ENCODE measurements around the gene GNA14.
"Not testable (repeated sequence)": the region's sequence is repeated elsewhere in the genome, so short reads cannot be mapped to it uniquely, and the experiment has no call there.

The GNA14 gene

DNA sequence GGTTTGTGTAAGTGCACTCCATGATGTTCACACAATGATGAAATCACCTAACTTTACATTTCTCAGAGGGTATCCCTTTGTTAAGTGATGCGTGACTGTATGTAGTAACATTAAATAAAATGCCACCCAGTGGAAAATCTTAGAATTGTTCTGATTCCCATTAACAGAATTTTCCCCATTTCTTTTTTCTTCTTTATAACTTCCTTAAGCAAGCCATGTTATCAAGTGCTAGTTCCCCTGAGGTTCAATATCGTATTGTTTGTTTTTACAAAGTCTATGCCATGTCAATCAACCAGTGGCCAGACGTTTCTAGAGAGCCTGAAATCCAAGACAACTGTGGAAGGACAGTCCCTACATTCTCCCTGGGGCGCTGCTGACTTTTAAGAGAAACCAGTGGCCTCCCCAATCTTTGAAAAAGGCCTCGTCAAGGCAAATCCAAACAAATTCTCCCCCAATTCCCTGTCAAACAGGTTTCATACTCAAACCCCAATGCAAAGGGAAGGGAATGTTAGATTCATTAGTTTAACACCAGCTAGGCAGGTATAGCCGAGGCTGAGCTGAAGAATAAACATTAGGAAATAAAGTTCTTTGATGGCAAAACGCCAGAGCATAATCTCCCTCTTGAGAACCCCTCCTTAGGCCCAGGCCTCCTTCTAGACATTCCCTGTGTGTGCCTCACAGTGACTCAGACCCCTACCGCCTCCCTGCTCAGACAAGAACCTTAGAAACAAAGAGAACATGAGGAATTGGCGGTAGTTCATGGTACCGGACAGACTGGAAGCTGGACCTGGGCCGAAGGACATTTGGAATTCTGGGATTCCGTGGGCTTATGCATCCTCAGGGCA lies 198.7 kb downstream of the GNA14 start:
- no peak for DNase-seq (ENCODE audit: low read depth)

GRCh38 chr9:77447646-77448045 lies 200.5 kb downstream of the GNA14 start:
- DNase-seq (ENCODE audit: low read depth) = no peak

GRCh38 chr9:77442436-77442835 lies 205.7 kb downstream of the GNA14 start:
- DNase-seq (ENCODE audit: low read depth) = no peak

DNA sequence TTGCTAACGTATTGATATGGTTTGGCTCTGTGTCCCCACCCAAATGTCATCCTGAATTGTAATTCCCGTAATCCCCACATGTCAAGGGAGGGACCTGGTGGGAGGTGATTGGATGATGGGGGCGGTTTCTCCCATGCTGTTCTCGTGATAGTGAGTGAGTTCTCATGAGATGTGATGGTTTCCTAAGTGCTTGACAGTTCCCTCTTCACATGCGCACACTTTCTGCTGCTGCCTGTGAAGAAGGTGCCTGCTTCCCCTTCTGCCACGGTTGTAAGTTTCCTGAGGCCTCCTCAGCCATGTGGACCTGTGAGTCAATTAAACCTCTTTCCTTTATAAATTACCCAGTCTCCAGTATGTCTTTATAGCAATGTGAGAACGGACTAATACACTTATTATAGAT lies 207.0 kb downstream of the GNA14 start:
- DNase-seq (ENCODE audit: low read depth) = not testable (repeated sequence)

DNA sequence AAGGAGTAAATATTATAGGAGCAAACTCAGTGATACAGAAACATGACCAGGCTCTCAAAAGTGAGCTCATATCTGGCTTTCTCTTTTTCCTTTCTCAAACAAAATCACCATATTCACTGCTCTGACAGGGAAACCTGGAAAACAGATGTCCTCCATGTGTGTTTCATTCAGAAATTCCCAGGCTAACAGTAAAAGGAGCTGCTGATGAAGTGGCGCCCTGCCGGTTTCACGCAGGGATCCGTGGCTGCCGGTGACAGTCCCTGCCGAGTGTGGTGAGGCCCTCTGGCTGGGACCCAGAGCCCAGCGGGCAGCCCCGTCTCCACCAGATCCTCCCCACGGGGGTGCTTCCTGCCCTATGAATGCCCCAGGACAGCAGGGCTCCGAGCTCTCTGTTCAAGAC lies 208.1 kb downstream of the GNA14 start:
- DNase-seq (ENCODE audit: low read depth) = no peak

DNA sequence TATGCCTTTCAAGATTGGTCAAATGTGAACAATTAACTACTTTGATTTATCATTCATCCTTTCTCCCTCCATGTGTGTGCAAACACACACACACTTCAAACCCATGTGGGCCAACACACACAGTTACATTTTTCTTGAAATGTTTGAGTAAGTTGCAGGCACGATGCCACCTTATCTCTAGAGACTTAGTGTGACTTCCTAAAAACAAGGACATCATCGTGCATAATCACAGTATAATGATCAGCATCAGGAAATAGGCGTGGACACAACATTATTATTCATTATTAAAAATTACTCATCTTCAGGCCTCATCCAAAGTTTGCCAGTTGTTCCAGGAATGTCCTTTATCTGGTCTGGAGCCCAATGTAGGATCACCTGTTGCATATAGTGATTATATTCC lies 209.5 kb downstream of the GNA14 start:
- DNase-seq (ENCODE audit: low read depth) = no peak

DNA sequence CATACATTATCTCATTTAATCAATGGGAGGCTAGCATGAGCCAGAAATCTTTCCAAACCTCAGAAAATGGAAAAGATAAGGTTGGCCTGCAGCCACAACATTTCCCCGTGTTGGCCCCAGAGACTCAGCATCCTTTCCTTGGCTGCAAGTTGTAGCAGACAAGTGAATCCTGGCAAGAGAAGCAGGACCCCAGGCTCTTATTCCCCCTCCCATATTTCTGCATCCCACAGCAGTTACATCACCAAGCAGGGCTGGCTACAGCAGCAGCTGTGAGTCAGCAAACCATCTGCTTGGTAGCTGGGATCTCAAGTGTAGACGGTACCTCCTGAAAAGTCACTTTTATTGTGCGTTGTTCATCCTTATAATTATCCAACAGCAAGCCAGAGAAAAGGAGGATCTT lies 212.4 kb downstream of the GNA14 start:
- DNase-seq (ENCODE audit: low read depth) = no peak

GRCh38 chr9:77435277-77435676 lies 212.8 kb downstream of the GNA14 start:
- no peak for DNase-seq (ENCODE audit: low read depth)

GRCh38 chr9:77433675-77434445 lies 214.3 kb downstream of the GNA14 start:
- no peak for DNase-seq (ENCODE audit: low read depth)

- no peak for DNase-seq (ENCODE audit: low read depth)
Measured at GRCh38 chr9:77432053-77432452, 216.1 kb downstream of the GNA14 start.

DNA sequence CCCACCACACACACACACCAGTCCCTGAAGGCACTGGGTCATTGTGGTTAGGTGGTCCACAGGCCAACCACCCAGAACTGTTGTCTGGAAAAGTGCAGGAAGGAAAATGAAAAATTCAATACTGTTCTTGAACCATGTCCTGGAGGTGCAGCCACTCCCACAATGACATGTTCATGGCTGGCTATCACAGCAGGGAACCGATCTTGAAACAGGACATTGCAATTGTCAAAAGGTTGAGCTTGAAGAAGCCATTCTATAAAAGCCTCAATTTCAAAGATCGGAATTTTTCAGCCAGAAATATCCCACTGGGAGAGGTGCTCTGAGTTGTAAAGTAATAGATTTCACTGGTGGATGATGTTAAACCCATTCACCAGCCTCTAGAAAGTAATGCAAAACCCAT lies 218.2 kb downstream of the GNA14 start:
- no peak for DNase-seq (ENCODE audit: low read depth)

DNA sequence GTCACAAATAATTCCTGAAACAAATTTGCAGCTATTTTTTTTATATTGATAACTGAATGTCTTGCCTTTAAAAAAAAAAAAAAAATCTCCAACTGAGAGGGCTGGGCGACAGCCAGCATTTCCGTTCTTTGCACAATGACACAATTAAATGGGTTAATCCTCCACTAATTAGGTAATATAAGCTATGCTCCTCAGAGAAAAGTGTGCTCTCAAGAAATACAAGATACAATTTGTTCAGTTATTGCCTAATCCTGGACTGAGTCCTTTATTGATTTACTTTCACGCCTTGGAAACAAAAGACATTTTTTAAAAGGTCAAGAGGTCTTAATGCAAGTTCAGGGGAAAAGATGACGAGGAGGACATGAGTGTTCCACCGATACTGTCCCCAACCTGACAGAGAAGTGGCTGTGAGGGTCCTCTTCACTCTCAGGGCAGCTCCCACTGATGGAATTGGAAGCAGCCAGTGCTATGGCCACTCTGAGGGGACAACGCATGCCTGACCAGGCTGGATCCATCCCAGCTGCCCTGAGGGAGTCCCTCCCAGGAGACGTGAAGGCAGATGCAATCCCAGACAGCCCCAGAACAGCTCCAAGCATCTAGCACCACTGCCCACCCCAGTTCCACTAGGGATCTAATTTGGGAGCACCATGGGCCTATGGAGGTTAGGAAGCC lies 220.7 kb downstream of the GNA14 start:
- no peak for DNase-seq (ENCODE audit: low read depth)

DNA sequence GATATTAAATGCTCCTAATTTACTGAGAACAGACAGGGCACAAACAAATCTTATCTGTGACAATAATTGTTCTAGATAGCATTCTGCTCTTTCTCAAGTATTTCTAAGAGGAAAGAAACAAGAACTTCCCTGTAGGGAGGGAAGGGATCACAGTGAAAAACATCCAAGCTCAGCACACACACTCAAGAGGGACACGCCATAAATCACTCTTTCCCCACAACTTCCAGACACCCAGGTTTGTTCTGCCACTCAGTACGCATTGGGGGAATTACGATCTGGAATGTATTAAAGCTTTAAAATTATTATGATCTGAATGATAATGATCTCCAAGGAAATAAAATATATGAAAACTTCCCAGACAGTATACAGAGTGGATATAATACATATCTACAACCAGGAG lies 221.4 kb downstream of the GNA14 start:
- DNase-seq (ENCODE audit: low read depth) = no peak

DNA sequence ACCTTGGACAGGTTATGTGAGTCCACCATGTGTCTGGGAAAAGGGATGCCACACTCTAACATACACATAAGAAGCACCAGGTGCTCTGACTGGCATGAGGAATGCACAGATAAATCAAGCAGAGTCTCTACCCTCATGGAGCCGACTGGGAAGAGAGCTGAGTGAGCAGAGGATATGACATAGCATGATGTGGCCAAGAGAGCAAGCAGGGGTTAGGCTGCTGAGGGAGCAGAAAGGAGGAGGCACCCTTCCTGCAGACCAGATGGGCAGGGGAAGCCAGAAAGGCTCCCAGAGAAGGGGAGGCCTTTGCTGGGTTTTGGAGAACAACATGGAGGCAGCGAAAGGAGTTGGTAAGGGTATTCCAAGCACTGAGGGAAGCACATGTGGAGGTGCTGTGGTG lies 223.1 kb downstream of the GNA14 start:
- no peak for DNase-seq (ENCODE audit: low read depth)

DNA sequence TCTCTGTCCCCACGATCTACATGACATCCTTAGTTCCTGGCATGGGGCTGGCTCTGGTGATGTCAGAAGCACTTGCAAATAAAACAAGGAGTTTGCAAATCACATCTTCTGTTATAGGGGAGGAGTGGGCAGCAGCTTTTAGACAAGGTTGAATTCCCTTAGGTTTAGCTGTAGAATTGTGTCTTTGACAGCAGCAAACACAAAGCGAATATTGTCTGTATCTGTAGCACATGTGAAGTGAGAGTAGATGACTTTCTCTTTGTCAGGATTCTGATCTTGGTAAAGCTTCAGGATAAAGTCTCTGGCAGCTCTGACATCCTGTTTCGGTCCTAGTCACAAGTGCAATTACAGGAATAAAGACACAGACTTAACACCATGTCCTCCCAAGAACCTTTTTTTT lies 224.3 kb downstream of the GNA14 start:
- no peak for DNase-seq (ENCODE audit: low read depth)

GRCh38 chr9:77422969-77423368 lies 225.2 kb downstream of the GNA14 start:
- no peak for DNase-seq (ENCODE audit: low read depth)

DNA sequence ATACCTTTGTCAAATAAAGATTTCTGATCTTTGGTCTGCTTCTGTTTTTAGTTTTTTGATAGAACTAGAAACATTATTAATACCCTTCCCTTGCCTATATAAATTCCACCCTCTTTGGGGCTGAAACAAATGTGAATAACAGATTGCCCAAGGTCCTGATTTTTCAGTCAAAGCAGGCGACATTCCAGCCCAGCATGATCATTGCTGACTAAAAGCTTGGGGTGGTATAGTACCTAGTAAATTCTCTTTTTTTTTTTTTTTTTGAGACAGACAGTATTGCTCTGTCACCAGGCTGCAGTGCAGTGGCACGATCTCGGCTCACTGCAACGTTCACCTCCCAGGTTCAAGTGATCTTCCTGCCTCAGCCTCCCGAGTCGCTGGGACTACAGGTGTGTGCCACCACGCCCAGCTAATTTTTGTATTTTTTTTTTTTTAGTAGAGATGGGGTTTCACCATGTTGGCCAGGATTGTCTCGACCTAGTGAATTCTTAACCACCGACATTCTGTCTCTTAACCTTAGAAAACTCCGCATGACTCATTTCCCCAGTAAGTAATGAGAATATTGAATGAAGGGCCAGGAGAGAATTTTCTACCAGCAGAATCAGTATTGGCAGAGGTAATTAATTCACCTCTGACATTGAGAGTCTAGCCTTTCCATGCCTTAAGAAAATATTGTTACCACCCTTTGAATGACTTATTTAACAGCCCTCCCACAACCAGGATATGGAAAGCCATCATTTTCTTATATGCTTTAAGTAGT lies 226.4 kb downstream of the GNA14 start:
- no peak for DNase-seq (ENCODE audit: low read depth)

DNA sequence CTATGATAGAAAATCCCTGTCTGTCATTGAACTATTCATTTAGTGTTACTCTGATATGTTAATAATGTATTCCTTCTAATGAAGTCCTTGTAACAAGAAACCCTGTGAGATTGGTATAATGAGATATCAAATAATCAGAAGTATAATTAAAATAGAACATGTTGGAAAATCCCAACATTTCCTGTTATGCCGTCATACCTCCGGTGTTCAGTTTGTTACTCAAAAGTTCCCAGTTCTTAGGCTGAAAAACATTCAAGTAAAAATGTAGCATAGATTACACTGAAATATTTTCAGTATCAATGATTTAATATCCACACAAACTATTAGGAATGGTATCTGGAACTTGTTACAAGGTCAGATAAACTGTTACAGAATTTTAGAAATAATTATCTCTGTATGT lies 227.5 kb downstream of the GNA14 start:
- no peak for DNase-seq (ENCODE audit: low read depth)

DNA sequence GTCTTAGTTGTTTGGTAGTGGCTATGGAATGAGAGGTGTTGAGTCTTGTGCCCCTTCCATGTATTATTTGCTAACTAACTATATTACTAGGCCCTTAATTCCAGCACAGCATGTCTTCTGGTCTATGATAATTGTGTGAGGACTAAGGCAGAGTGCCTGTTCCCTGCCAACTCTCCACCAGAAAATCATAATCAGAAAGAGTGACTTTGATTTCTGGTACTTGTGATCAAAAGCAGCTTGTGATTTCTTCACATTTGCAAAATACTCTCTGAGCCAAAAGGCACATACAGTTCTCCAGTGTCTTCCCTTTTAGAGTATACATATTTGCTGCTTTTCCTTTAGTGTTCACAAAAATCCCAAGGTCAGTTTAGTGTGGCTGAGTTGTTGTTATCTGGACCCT lies 229.9 kb downstream of the GNA14 start:
- no peak for DNase-seq (ENCODE audit: low read depth)

- no peak for DNase-seq (ENCODE audit: low read depth)
Measured at GRCh38 chr9:77417566-77417965, 230.6 kb downstream of the GNA14 start.

DNA sequence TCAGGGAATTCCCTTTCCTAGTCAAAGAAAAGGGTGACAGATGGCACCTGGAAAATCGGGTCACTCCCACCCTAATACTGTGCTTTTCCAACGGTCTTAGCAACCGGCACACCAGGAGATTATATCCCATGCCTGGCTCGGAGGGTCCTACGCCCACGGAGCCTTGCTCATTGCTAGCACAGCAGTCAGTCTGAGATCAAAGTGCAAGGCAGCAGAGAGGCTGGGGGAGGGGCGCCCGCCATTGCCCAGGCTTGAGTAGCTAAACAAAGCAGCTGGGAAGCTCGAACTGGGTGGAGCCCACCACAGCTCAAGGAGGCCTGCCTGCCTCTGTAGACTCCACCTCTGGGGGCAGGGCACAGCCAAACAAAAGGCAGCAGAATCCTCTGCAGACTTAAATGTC lies 239.6 kb downstream of the GNA14 start:
- not testable (repeated sequence) for DNase-seq (ENCODE audit: low read depth)

DNA sequence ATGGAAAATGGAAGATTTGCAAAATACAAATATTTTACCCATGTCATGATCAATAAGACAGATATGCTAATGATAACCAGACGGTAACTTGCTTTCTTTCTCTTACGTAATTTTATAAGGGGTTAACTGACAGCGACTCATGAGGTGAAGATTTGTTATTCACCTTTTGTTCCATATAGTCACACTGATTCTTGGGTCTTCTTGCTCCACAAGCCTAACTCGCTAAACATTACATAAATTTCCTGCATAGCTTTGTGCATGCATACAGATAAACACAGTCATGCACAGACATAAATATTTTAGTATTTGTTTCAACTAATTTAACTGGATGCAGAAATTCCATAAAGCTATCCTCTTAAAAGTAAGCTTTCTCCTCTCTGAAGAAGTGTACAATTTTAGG lies 244.9 kb downstream of the GNA14 start:
- no peak for DNase-seq (ENCODE audit: low read depth)

Measured in activated gamma-delta T cell treated with anti-CD3 and anti-CD28 coated beads, Interleukin-2, amount 50 U/mL, for 16 hours (primary cell).